Tibial nerve (tissue), 4 donors: ENCODE results near the gene SLC24A3. TPM values are rescaled to one million over a fixed set of nuclear protein-coding genes. Genes with fewer than 3 reads are reported as not detected.

Experiments
- DNase-seq, 2 donors: peaks; one replicate each; pipeline ENCODE4 v3.0.0-alpha.2; 2019; ENCODE audit warnings: low spot score in 2 of 2
- H3K27ac ChIP-seq, 4 donors: fragments of 200-600 bp; sonication (generic) in 3 of 4; one replicate each; pipeline ENCODE4 v1.5.1; 2017 to 2019; ENCODE audit warnings: mild to moderate bottlenecking in 1 of 4
- H3K27me3 ChIP-seq, 2 donors: fragments of 200-600 bp; sonication (generic) in 1 of 2; one replicate each; pipeline versions ENCODE4 v1.5.1 to v1.6.0; 2017 to 2019
- H3K36me3 ChIP-seq, 3 donors: fragments of 200-600 bp; sonication (generic); one replicate each; pipeline ENCODE4 v1.5.1; 2018 to 2019
- H3K4me1 ChIP-seq, 4 donors: fragments of 200-600 bp; sonication (generic) in 3 of 4; one replicate each; pipeline ENCODE4 v1.5.1; 2017 to 2019
- H3K4me3 ChIP-seq, 4 donors: fragments of 200-600 bp; sonication (generic) in 3 of 4; one replicate each; pipeline ENCODE4 v1.5.1; 2017 to 2019; ENCODE audit warnings: mild to moderate bottlenecking in 1 of 4, moderate library complexity in 1 of 4
- H3K9me3 ChIP-seq, 4 donors: fragments of 200-600 bp; sonication (generic) in 3 of 4; one replicate each; pipeline ENCODE4 v1.5.1; 2017 to 2019
- EP300 ChIP-seq, 2 donors: sonication (generic); formaldehyde crosslinking; IDR thresholded peaks; one replicate each; pipeline ENCODE4 v1.6.1; 2017; ENCODE audit warnings: antibody characterized with exemption in 2 of 2, mild to moderate bottlenecking in 1 of 2
- POLR2A ChIP-seq, 2 donors: fragments of 450-650 bp; IDR thresholded peaks; one replicate each; pipeline ENCODE4 v1.6.1; 2017; ENCODE audit warnings: antibody characterized with exemption in 2 of 2, mild to moderate bottlenecking in 2 of 2, moderate library complexity in 2 of 2
- WGBS, 2 donors: methylation state at CpG; one replicate each; pipeline ENCODE4 v1.1.5; 2018; 5-methylcytosine and 5-hydroxymethylcytosine counted together
- total RNA-seq, 4 donors: library from RNA; depleted of rRNA; stranded (reverse); fragments of >200 nt; gene quantifications; one replicate each; pipeline ENCODE4 v1.1.0, GENCODE V29; 2016
- TF ChIP-seq, protein P1 (sequence below), 5 experiments: fragments of 200-600 bp in 3 of 5; fragments of 450-650 bp in 2 of 5; sonication (generic) in 3 of 5; IDR thresholded peaks; one replicate each; pipeline ENCODE4 v1.5.1; 2016 to 2019; ENCODE audit warnings: antibody characterized with exemption in 5 of 5, mild to moderate bottlenecking in 3 of 5, moderate library complexity in 2 of 5

Gene SLC24A3
- total RNA-seq, 4 donors from 2014 or later = 1.3 to 4.0 (median 2.7) TPM

DNA sequence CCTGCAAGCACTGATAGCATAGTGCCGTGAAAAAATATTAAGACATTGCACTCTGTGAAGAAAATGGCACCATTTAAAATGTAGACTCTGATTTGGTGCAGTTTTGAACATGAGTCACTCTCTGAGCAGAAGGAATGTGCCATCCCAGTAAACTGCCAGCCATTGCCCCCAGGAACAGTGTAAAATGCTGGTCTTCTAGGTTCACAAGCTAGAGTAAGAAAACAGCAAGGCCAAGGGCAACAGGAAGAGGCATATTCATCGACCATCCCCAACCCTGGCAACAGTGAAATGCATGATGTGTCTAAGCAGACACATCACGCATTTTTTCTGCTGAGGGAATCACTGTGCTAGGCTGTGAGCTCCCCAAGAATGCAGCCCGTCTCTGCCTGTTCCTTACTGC, 382.5 kb downstream of the SLC24A3 start:
- 79% methylated on average over 4 of the region's 4 CpGs for WGBS, 2 donors
- H3K4me1 ChIP-seq = no peaks in the 10 kb centered on the region
- H3K4me3 ChIP-seq = no peak overlapping the region
- no peak overlapping the region for H3K27ac ChIP-seq
- DNase-seq = no peak
- TF ChIP-seq EP300 (IDR thresholded peaks at IDR 0.05) = no peak
- no peak for TF ChIP-seq POLR2A (IDR thresholded peaks at IDR 0.05)
- TF ChIP-seq, protein P1, sequence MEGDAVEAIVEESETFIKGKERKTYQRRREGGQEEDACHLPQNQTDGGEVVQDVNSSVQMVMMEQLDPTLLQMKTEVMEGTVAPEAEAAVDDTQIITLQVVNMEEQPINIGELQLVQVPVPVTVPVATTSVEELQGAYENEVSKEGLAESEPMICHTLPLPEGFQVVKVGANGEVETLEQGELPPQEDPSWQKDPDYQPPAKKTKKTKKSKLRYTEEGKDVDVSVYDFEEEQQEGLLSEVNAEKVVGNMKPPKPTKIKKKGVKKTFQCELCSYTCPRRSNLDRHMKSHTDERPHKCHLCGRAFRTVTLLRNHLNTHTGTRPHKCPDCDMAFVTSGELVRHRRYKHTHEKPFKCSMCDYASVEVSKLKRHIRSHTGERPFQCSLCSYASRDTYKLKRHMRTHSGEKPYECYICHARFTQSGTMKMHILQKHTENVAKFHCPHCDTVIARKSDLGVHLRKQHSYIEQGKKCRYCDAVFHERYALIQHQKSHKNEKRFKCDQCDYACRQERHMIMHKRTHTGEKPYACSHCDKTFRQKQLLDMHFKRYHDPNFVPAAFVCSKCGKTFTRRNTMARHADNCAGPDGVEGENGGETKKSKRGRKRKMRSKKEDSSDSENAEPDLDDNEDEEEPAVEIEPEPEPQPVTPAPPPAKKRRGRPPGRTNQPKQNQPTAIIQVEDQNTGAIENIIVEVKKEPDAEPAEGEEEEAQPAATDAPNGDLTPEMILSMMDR (IDR thresholded peaks at IDR 0.05) = no peak
- H3K27me3 ChIP-seq = no peaks in the 10 kb centered on the region
- no peaks in the 10 kb centered on the region for H3K36me3 ChIP-seq
- no peaks in the 10 kb centered on the region for H3K9me3 ChIP-seq

DNA sequence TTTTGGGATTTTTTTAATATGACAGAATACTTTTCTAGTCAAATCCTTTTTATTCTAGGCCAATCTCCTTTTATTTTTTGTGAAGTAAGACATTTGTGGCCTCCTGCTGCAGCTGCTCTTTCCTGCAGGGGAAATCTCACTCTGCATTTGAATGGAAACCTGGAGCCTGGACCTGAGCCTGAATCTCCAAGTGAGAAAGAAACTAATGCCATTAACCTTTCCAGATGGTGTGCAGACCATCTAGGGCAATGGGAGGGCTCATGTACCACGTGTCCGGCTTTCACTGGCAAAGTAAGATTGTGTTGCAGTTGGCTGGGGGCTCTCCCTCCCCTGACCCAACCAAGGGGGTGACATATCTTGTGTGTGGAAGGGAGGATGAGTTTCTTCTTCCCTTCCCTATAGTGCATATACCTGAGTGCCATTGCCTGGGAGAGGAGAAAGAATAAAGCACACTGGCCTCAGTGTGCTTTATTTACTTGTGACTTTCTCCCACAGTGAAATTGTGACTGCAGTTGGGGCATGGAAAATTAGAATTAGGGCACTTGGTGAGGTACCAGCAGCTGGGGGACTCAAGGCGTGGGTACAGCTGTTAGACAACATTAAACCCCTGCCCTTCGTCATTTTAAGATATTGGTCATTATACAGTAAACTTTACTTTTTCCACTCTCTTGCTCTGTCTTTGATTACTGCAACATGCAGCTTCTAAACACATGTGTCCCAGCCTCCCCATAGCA, 385.8 kb downstream of the SLC24A3 start:
- Histone ChIP-seq H3K27me3 (no peaks in the 10 kb centered on the region), H3K4me1 (no peaks in the 10 kb centered on the region), H3K4me3 (no peak overlapping the region), H3K9me3 (no peaks in the 10 kb centered on the region), H3K27ac (no peak overlapping the region), H3K36me3 (no peaks in the 10 kb centered on the region)
- TF ChIP-seq EP300 (IDR thresholded peaks at IDR 0.05) (no peak), POLR2A (IDR thresholded peaks at IDR 0.05) (no peak)
- TF ChIP-seq, protein P1 (IDR thresholded peaks at IDR 0.05) = no peak
- 71 to 81% methylated on average over 4 of the region's 4 CpGs for WGBS, 2 donors
- no peak for DNase-seq

DNA sequence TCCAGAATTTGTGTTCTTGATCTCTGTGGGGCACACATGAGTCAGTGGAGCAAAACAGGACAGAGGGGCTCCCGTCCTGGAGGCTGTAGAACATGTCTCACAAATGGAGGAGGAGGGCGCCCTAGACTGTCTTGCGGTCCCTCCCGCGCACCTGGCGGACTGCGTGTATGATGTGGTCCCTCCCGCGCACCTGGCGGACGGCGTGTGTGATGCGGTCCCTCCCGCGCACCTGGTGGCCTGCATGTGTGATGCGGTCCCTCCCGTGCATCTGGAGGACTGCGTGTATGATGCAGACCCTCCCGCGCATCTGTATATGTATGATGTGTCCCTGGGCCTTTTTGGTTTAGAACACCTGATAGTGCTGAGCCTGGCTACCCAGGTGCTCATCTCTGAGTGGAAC, 386.8 kb downstream of the SLC24A3 start:
- H3K27ac ChIP-seq = no peak overlapping the region
- H3K4me3 ChIP-seq = no peak overlapping the region
- H3K36me3 ChIP-seq = no peaks in the 10 kb centered on the region
- DNase-seq = no peak
- no peaks in the 10 kb centered on the region for H3K27me3 ChIP-seq
- H3K9me3 ChIP-seq = no peaks in the 10 kb centered on the region
- no peaks in the 10 kb centered on the region for H3K4me1 ChIP-seq
- TF ChIP-seq POLR2A (IDR thresholded peaks at IDR 0.05) (no peak), EP300 (IDR thresholded peaks at IDR 0.05) (no peak)
- TF ChIP-seq, protein P1 (IDR thresholded peaks at IDR 0.05) = no peak
- 91 to 94% methylated on average over 20 of the region's 20 CpGs for WGBS, 2 donors

DNA sequence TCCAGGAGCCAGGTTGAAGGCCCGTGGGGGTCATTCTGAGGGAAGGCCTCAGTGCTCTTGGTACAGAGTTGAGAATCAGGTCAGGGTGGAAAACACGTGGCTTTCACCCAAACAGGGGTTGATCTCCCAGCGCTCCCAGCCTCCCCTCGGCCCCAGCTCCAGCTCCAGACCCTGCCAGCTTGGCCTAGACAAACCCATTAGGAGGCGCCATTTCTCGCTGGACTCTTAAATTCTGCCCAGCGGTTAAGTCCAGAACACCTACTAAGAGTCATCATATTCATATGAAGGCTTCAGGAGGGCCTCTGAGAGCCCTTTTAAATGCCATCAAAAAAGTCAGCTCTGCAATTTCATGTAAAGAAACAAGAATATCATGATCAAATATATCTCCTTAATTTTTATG, 387.6 kb downstream of the SLC24A3 start:
- no peak overlapping the region for H3K27ac ChIP-seq
- no peak overlapping the region for H3K4me3 ChIP-seq
- H3K9me3 ChIP-seq = no peaks in the 10 kb centered on the region
- no peak for DNase-seq
- no peaks in the 10 kb centered on the region for H3K4me1 ChIP-seq
- H3K27me3 ChIP-seq = no peaks in the 10 kb centered on the region
- no peaks in the 10 kb centered on the region for H3K36me3 ChIP-seq
- TF ChIP-seq EP300 (IDR thresholded peaks at IDR 0.05) = no peak
- TF ChIP-seq, protein P1 (IDR thresholded peaks at IDR 0.05) = no peak
- TF ChIP-seq POLR2A (IDR thresholded peaks at IDR 0.05) = no peak
- WGBS, 2 donors = 82% methylated on average over 7 of the region's 7 CpGs

DNA sequence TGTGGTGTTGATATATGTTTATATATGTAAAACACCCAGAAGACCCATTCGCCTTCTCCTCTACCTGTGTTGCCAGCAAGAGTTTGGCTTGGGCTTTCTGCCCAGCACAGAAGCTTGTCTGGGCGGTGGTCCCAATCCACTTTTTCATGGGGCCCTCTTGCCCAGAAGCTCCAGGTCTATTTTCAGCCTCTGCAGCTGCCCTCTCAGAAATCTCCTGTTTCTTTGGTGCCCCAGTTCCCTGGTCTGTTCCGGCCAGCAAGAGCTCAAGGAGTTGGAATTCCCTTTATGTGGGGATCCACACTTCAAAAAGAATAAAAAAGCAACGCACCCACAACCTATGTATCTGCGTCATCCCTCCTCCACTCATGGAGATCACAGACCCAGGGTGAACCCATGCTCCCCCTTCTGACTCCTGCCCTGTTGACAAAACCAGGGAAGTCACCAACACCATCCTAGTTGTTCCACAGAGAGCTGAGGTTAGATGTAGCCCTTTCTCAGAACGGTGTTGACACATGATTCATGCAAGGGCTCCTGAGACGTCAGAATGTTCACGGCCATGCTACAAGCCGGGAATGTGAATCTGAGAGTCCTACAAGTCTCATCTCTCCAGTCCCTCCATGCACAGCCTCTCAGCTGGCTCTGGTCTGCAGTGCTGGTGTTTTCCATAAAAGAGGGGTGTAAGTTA, 388.8 kb downstream of the SLC24A3 start:
- Histone ChIP-seq H3K4me3 (no peak overlapping the region), H3K36me3 (no peaks in the 10 kb centered on the region), H3K27me3 (no peaks in the 10 kb centered on the region), H3K4me1 (no peaks in the 10 kb centered on the region), H3K27ac (no peak overlapping the region), H3K9me3 (no peaks in the 10 kb centered on the region)
- WGBS, 2 donors = 78 to 89% methylated on average over 9 of the region's 9 CpGs
- TF ChIP-seq POLR2A (IDR thresholded peaks at IDR 0.05) = no peak
- TF ChIP-seq EP300 (IDR thresholded peaks at IDR 0.05) = no peak
- TF ChIP-seq, protein P1 (IDR thresholded peaks at IDR 0.05) = no peak
- DNase-seq = no peak
